ENCODE results near the gene AIDA. TPM values are rescaled to one million over a fixed set of nuclear protein-coding genes. Genes with fewer than 3 reads are reported as not detected.
"Not testable (repeated sequence)": the region's sequence is repeated elsewhere in the genome, so short reads cannot be mapped to it uniquely, and the experiment has no call there.

AIDA gene
- total RNA-seq, 2 experiments from 2014 or later = 67.1 to 71.5 TPM

DNA sequence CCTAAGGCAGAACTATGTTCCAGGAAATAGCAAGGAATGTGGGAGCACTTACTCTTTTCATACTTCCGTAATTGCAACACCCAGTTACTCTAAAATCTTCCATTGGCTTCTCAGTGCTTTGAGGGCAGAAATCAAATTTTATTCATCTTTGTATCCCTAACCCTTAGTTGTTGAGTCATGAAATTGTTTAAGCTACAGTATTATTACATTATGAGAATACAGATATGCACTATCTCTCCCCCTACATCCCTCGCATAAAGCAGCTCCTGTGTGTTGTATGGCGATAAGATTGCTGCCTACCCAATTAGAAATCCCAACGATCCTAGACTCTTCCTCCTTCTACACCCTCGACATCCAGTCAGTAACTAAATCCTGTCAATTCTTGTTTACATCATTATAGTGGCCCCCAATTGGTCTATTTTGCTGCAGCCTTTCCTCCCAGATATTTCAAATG, 2.6 kb downstream of the AIDA start:
- CTCF ChIA-PET = interaction anchor here (2.5 kb wide), 1 partner anchor 55 kb away, joined by 6 read pairs; no protein-coding TSS in a partner anchor
- no peak for DNase-seq
- Mint-ChIP-seq H3K9me3 (ENCODE audit: insufficient read depth) (peaks cover 8% of the 10 kb centered on the region), H3K36me3 (ENCODE audit: low read depth) (peaks cover 61% of the 10 kb centered on the region), H3K27me3 (ENCODE audit: low read depth) (no peaks in the 10 kb centered on the region), H3K4me1 (ENCODE audit: low read depth) (peaks cover 44% of the 10 kb centered on the region), H3K27ac (peak overlapping the region; percentile 35), H3K4me3 (peak overlapping the region; percentile 98)
- POLR2A ChIA-PET = interaction anchor here (1.5 kb wide), 1 partner anchor 54 kb away, joined by 3 read pairs; no protein-coding TSS in a partner anchor
- ATAC-seq = no peak

DNA sequence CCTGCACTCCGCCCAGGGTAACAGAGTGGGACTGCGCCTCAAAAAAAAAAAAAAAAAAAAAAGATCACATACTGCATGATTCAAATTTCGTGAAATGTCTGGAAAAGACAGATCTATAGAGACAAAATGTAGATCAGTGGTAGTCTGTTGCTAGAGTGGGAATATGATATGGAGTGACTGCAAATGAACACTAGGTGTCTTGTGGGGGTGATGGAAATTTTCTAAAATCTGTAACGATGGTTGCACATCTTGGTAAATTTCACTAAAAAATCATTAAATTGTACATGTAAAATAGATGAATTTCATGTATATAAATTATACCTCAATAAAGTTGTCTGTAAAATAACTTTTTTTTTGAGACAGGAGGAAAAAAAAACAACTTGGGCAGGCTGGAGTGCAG, 5.5 kb downstream of the AIDA start:
- H3K36me3 Mint-ChIP-seq (ENCODE audit: low read depth) = peaks cover 72% of the 10 kb centered on the region
- no peak overlapping the region for H3K27ac Mint-ChIP-seq
- no peaks in the 10 kb centered on the region for H3K27me3 Mint-ChIP-seq (ENCODE audit: low read depth)
- POLR2A ChIA-PET = no interaction called here
- ATAC-seq (no peak), DNase-seq (no peak)
- no peak overlapping the region for H3K4me3 Mint-ChIP-seq
- peaks cover 46% of the 10 kb centered on the region for H3K4me1 Mint-ChIP-seq (ENCODE audit: low read depth)
- CTCF ChIA-PET = no interaction called here
- peaks cover 8% of the 10 kb centered on the region for H3K9me3 Mint-ChIP-seq (ENCODE audit: insufficient read depth)

DNA sequence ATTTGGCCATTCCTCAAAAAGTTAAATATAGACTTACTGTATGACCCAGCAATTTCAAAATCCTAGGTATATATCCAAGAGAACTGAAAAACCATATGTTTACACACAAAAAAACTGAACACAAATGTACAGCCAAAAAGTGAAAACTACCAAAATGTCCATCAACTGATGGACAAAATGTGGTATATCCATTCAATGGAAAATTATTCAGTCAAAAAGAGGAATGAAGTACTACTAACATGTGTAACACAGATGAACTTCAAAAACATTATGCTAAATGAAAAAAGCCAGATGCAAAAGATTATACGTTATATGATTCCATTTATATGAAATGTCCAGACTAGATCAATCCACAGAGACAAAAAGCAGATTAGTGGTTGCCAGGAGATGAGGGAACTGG, 8.0 kb downstream of the AIDA start:
- peaks cover 8% of the 10 kb centered on the region for H3K9me3 Mint-ChIP-seq (ENCODE audit: insufficient read depth)
- no peak overlapping the region for H3K4me3 Mint-ChIP-seq
- no peak for DNase-seq
- peaks cover 59% of the 10 kb centered on the region for H3K36me3 Mint-ChIP-seq (ENCODE audit: low read depth)
- POLR2A ChIA-PET = interaction anchor here (1.4 kb wide), 1 partner anchor 60 kb away, joined by 3 read pairs; no protein-coding TSS in a partner anchor
- peaks cover 33% of the 10 kb centered on the region for H3K4me1 Mint-ChIP-seq (ENCODE audit: low read depth)
- no peaks in the 10 kb centered on the region for H3K27me3 Mint-ChIP-seq (ENCODE audit: low read depth)
- H3K27ac Mint-ChIP-seq = no peak overlapping the region
- CTCF ChIA-PET = interaction anchor here (1.0 kb wide), 1 partner anchor 34 kb away, joined by 3 read pairs; no protein-coding TSS in a partner anchor
- ATAC-seq = no peak

DNA sequence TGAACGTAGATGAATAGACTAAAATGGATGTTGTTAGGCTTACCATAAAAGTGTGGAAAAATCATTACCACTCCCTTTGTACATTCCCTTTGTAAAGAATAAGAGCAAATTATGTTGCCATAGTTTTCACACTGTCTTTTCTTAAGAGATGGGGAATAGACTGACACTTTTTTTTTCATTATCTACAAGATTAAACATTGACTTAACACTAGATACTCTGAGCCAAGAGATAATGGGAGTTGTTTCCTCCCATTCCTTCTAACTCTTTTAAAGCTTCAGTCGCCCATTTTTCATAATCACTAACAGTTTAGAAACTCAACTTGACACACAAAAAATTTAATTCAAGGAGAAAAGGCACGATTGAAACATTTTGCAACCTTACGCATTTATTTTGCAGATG, 10.1 kb downstream of the AIDA start:
- ChIA-PET POLR2A (no interaction called here), CTCF (interaction anchor here (0.7 kb wide), 1 partner anchor 17 kb away, joined by 3 read pairs; no protein-coding TSS in a partner anchor)
- DNase-seq (no peak), ATAC-seq (no peak)
- Mint-ChIP-seq H3K4me1 (ENCODE audit: low read depth) (peaks cover 21% of the 10 kb centered on the region), H3K9me3 (ENCODE audit: insufficient read depth) (peaks cover 8% of the 10 kb centered on the region), H3K27me3 (ENCODE audit: low read depth) (no peaks in the 10 kb centered on the region), H3K36me3 (ENCODE audit: low read depth) (peaks cover 50% of the 10 kb centered on the region), H3K4me3 (no peak overlapping the region), H3K27ac (no peak overlapping the region)

DNA sequence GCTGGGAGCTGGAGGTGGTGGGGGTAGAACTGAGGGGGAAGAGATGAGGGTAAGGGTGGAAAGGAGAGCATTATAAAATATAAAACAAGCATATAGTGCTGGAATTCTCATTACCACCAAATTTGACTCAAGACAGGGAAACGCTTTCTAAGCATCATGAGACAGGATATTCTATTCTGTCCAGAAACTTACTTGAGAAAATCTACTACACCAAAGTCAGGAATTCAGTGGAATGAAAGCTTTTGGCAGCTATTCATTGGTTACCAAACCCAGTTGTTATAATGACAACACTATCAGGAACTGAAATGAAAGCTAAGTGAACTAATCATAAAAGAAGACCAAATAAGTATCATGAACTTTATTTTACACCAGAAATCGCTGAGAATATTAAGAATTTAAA, 14.5 kb downstream of the AIDA start:
- ChIA-PET CTCF (interaction anchor here (1.4 kb wide), 1 partner anchor 18 kb away, joined by 3 read pairs; no protein-coding TSS in a partner anchor), POLR2A (interaction anchor here (0.5 kb wide), 1 partner anchor 16 kb away, joined by 4 read pairs; no protein-coding TSS in a partner anchor)
- Mint-ChIP-seq H3K27ac (no peak overlapping the region), H3K9me3 (ENCODE audit: insufficient read depth) (no peaks in the 10 kb centered on the region), H3K27me3 (ENCODE audit: low read depth) (no peaks in the 10 kb centered on the region), H3K4me3 (no peak overlapping the region), H3K4me1 (ENCODE audit: low read depth) (peaks cover 4% of the 10 kb centered on the region), H3K36me3 (ENCODE audit: low read depth) (peaks cover 27% of the 10 kb centered on the region)
- ATAC-seq (no peak), DNase-seq (no peak)

DNA sequence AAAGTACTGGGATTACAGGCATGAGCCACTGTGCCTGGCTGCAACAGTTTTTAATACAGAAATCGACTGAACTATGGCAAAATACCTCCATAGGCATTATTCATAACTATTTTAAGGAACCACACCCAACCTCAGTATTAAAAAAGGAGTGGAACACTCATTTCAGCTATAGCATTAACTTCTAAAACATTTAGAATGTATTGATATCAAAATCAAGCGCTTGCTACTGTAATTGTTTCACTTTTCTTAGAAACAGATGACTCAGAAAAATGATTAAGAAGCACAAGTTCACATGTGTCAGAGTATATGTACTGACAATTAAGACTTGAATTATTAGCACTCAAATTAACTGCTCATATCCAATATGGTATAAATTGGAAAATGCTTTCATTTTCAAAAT, 15.1 kb downstream of the AIDA start:
- Mint-ChIP-seq H3K27me3 (ENCODE audit: low read depth) (no peaks in the 10 kb centered on the region), H3K9me3 (ENCODE audit: insufficient read depth) (no peaks in the 10 kb centered on the region), H3K4me1 (ENCODE audit: low read depth) (peaks cover 4% of the 10 kb centered on the region), H3K4me3 (no peak overlapping the region), H3K36me3 (ENCODE audit: low read depth) (peaks cover 27% of the 10 kb centered on the region), H3K27ac (no peak overlapping the region)
- ChIA-PET POLR2A (interaction anchor here (0.8 kb wide), 1 partner anchor 16 kb away, joined by 3 read pairs; no protein-coding TSS in a partner anchor), CTCF (interaction anchor here (1.4 kb wide), 1 partner anchor 17 kb away, joined by 3 read pairs; no protein-coding TSS in a partner anchor)
- DNase-seq = no peak
- no peak for ATAC-seq

DNA sequence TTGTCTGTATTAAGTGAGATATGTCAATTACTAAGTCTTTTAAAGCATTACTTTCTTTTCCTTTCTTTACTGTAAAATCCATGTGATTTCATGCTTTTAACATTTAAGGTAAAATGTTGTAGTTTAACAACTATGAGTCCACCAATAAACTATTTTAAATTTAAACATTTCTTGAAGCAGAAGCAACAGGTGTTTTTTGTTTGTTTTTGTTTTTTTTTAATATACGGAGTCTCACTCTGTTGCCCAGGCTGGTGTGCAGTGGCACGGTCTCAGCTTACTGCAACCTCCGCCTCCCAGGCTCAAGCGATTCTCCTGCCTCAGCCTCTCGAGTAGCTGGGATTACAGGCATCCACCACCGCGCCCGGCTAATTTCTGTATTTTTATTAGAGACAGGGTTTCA, 15.6 kb downstream of the AIDA start:
- Mint-ChIP-seq H3K36me3 (ENCODE audit: low read depth) (peaks cover 28% of the 10 kb centered on the region), H3K4me3 (no peak overlapping the region), H3K27ac (no peak overlapping the region), H3K4me1 (ENCODE audit: low read depth) (peaks cover 4% of the 10 kb centered on the region), H3K9me3 (ENCODE audit: insufficient read depth) (no peaks in the 10 kb centered on the region), H3K27me3 (ENCODE audit: low read depth) (no peaks in the 10 kb centered on the region)
- CTCF ChIA-PET = no interaction called here
- POLR2A ChIA-PET = interaction anchor here (0.8 kb wide), 1 partner anchor 16 kb away, joined by 3 read pairs; no protein-coding TSS in a partner anchor
- ATAC-seq (no peak), DNase-seq (no peak)

DNA sequence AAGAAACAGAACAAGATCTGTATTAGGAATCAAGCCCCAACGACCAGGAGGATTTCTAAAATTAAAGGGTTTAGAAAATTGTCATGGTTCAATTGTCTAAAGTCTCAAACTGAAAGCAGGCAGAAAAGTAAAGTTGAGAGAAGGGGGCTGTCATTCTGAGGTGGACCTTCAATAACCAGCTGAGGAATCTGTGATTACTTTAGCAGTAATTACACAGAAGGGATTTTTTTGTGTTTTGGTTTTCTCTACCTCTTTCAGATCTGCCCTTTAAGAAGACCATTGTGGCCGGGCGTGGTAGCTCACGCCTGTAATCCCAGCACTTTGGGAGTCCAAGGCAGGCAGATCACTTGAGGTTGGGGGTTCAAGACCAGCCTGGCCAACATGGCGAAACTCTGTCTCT, 17.4 kb downstream of the AIDA start:
- peaks cover 25% of the 10 kb centered on the region for H3K36me3 Mint-ChIP-seq (ENCODE audit: low read depth)
- H3K4me1 Mint-ChIP-seq (ENCODE audit: low read depth) = peaks cover 4% of the 10 kb centered on the region
- H3K27me3 Mint-ChIP-seq (ENCODE audit: low read depth) = no peaks in the 10 kb centered on the region
- H3K4me3 Mint-ChIP-seq = no peak overlapping the region
- ATAC-seq = no peak
- no peak overlapping the region for H3K27ac Mint-ChIP-seq
- POLR2A ChIA-PET = no interaction called here
- no peaks in the 10 kb centered on the region for H3K9me3 Mint-ChIP-seq (ENCODE audit: insufficient read depth)
- DNase-seq = no peak
- CTCF ChIA-PET = no interaction called here

DNA sequence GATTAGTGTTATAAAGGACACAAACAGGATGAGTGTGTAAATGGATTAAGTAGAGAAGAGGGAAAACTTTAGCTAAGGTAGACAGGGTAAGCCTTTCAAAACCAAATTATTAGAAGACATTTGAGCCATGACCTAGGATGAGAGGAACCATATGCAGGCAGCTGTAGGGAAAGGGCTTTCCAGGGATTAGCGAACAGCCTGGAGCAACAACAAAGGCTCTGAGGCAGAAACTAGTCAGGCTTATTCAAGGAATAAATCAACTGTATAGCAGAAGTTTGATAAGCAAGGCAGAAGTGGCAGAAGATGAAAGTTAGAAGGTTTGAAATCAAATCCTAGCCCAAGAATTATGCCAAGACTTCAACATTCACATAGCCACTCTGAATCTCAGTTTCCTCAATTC, 21.3 kb downstream of the AIDA start:
- Mint-ChIP-seq H3K4me3 (no peak overlapping the region), H3K9me3 (ENCODE audit: insufficient read depth) (no peaks in the 10 kb centered on the region), H3K27me3 (ENCODE audit: low read depth) (no peaks in the 10 kb centered on the region), H3K4me1 (ENCODE audit: low read depth) (peaks cover 1% of the 10 kb centered on the region), H3K36me3 (ENCODE audit: low read depth) (peaks cover 29% of the 10 kb centered on the region), H3K27ac (no peak overlapping the region)
- ATAC-seq = no peak
- POLR2A ChIA-PET = no interaction called here
- CTCF ChIA-PET = interaction anchor here (0.9 kb wide), 1 partner anchor 57 kb away, joined by 3 read pairs; no protein-coding TSS in a partner anchor
- DNase-seq = no peak

DNA sequence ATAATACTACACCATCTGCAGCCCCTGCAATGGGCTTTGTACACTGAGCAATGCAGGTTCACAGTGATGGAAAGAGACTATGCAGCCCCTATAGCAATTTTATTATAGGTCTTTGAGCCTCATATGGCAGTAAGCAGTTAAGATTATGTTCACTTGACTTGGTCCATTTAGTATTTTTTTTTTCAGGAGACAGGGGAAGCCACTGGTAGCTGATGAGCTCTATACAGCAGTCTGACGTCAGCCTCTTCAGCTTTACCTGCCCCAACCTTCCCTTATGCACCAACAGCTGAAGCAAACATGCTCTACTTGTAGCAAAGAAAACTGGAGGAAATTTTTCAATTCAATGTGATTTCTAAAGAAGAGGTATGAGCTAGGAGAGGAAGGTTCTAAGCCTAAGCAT, 32.2 kb downstream of the AIDA start:
- H3K4me3 Mint-ChIP-seq = no peak overlapping the region
- H3K9me3 Mint-ChIP-seq (ENCODE audit: insufficient read depth) = no peaks in the 10 kb centered on the region
- ChIA-PET POLR2A (no interaction called here), CTCF (interaction anchor here (1.0 kb wide), 1 partner anchor 18 kb away, joined by 3 read pairs; no protein-coding TSS in a partner anchor)
- H3K36me3 Mint-ChIP-seq (ENCODE audit: low read depth) = peaks cover 41% of the 10 kb centered on the region
- no peaks in the 10 kb centered on the region for H3K4me1 Mint-ChIP-seq (ENCODE audit: low read depth)
- H3K27ac Mint-ChIP-seq = no peak overlapping the region
- no peaks in the 10 kb centered on the region for H3K27me3 Mint-ChIP-seq (ENCODE audit: low read depth)
- no peak for ATAC-seq
- no peak for DNase-seq

DNA sequence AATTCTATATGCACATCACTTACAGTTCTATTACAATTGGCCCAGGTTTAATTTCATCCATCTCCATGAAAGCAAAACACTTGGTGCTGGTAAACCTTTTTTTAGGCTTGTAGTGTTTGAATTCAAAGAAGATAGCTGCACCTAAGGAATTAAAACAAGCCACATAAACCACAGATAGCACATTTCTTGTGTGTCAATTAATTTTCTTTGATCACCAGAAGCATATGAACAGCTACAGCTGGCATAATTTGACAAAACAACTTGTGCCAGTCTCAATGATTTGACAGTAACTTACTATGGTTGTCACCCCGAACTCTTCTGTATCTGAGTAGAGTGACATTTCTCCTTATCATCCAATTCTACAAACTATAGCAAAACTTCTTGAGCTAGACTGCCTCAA, 42.2 kb downstream of the AIDA start:
- POLR2A ChIA-PET = no interaction called here

DNA sequence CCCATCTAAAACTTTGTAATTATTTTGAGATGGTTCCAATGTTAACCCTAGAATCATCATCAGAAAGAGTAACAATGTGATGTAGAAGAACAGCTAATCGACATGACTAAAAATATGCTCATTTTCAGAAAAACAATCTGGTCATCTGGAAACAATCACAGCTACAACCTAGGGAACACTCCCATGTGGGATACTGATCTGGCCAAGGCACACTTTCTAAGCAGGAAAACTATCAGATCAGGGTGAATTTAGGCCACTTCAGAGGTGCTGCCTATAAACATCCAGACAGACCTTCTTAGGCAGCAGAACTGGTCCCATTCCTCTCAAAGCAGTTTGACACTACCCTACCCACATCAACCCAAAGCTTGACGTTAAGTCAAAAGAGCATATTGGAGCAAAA, 43.2 kb downstream of the AIDA start:
- H3K4me3 Mint-ChIP-seq; ATAC-seq; H3K9me3 Mint-ChIP-seq (ENCODE audit: insufficient read depth); CTCF ChIA-PET; H3K27me3 Mint-ChIP-seq (ENCODE audit: low read depth); DNase-seq; H3K27ac Mint-ChIP-seq; POLR2A ChIA-PET: not testable (repeated sequence)
- Mint-ChIP-seq H3K36me3 (ENCODE audit: low read depth) (peaks cover 51% of the 10 kb centered on the region), H3K4me1 (ENCODE audit: low read depth) (peaks cover 21% of the 10 kb centered on the region)

More for the DNA sequence above, 42.2 kb downstream of the AIDA start:
- Mint-ChIP-seq H3K9me3 (ENCODE audit: insufficient read depth) (no peaks in the 10 kb centered on the region), H3K4me1 (ENCODE audit: low read depth) (peaks cover 21% of the 10 kb centered on the region), H3K27me3 (ENCODE audit: low read depth) (no peaks in the 10 kb centered on the region), H3K4me3 (no peak overlapping the region), H3K27ac (peak overlapping the region; percentile 52), H3K36me3 (ENCODE audit: low read depth) (peaks cover 57% of the 10 kb centered on the region)
- DNase-seq (no peak), ATAC-seq (no peak)
- CTCF ChIA-PET = interaction anchor here (1.0 kb wide), 1 partner anchor 454 kb away, joined by 3 read pairs; no protein-coding TSS in a partner anchor

Data from activated CD8-positive, alpha-beta T cell treated with anti-CD3 and anti-CD28 coated beads, Interleukin-2, amount 10 ng/mL, durations not matched to agents 7 days and 5 days (primary cell).